GM18517 (cell line): ENCODE results near the gene MDFI.

ENCODE experiments used
- ATAC-seq: cut with Tn5 transposase; IDR thresholded peaks from one replicate; pipeline ENCODE4 v1.9.1; 2021; ENCODE audit warnings: mild to moderate bottlenecking, moderate library complexity; ENCODE audit not compliant: unreplicated experiment

MDFI gene

DNA sequence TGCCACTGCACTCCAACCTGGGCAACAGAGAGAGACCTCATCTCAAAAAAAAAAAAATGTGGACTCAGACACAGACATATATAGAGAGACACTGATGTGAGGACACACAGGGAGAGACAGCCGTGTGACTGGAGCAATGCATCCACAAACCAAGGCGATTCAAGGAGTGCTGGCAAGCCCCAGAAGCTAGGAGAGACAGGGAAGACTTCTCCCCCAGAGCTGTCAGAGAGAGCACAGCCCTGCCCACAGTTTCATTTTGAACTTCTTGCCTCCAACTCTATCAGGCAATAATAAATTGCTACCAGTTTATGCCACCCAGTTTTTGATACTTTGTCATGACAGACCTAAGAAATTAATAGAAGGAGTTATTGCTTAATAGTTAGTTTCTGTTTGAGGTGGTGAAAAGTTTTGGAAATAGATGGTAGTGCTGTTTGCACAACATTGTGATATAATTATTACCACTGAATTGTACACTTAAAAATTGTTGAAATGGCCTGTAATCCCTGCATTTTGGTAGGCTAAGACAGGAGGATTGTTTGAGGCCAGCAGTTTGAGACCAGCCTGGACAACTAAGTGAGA is 5.1 kb upstream of the MDFI start:
- ATAC-seq, result no peak

DNA sequence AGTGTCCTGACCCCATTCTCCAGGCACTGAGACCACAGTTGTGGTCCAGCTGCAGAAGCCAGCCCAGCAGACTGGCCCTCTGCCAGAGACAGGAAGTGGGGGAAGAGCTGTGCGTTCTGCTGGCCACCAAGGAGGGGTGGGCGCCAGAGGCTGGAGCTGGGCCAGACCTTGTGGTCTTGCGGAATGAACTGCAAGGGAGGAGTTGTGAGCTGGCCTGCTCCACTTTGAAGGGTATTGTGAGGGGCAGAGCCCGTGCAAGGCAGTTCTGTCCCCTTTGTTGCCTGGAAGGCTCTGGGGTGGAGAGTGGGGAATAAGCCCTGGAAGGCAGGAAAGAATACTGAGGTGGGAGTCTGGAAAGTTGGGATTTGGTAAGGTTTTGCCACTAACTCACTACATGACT is 3.6 kb upstream of the MDFI start:
- no peak for ATAC-seq

DNA sequence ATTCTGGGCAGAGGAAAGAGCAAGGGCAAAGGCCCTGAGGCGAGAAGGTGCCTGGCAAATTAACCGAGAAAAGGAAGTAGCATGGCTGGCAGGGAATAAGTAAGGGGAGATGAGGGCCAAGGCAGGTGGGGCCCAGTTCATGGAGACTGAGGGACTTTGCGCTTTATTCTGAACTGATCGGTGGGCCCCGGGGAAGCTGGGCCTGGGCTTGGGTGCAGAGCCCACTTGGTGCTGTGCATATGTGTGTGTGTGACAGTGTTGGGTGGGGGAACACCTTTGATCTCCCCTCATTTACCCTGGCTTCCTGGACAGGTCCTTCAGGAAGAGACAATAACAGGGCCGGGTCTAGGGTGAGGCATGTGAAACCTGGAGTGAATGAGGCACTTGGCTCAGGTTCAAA is 2.9 kb upstream of the MDFI start:
- no peak for ATAC-seq

DNA sequence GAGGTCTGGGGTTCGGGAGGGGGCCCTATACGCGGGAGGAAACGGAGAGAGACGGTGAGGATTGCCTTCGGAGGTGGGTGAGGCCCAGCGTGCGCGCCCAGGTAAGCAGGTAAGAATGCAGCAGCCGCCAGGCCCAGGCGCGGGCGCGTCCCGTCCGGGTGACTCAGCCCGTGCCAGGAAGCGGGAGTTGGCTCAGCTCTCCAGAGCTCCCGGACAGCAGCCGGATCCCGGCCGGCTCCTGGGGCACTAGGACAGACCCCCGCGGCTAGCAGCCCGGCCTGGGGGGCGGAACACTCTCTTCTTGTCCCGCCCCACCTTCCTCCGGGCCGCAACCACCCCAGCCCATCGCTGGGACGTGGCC is 1.5 kb upstream of the MDFI start:
- ATAC-seq, result no peak

DNA sequence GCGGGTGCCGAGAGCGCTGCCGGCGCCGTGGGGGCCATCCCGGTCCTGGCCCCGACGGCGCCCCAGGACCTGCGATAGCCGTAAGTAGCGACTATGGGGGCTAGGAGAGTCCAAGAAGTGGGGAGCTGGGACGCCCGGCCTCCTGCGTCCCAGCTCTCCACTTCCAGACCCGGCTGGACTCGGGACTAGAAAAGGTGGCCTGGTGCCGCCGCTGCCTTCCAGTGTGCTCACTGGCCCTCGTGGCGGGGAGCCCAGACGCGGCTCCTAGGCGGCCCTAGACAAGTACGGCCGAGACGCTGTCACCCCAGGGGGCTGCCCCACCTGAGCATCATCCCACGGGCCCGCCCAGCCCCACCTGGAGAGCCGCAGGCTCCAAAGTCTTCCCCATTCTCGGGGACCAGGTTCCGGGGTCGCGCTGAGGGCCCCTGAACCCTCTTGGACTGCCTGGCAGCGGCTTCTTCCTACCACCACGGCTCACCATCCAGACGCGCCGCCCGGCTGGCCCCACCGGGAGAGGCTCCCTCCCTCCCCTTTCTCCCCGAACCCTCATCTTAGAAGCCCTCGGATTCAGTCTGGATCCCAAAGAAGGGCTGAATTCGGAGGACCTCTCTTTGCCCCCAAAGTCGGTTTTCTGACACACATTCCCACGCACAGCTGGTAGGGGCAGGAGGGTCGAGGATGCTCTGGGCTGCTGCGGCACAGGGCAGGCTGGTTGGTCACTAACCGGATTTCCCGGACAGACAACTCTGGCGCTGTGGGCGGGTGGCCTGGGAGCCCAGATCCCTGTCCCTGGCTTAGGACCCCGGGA is 870 bp upstream of the MDFI start:
- ATAC-seq, result no peak

DNA sequence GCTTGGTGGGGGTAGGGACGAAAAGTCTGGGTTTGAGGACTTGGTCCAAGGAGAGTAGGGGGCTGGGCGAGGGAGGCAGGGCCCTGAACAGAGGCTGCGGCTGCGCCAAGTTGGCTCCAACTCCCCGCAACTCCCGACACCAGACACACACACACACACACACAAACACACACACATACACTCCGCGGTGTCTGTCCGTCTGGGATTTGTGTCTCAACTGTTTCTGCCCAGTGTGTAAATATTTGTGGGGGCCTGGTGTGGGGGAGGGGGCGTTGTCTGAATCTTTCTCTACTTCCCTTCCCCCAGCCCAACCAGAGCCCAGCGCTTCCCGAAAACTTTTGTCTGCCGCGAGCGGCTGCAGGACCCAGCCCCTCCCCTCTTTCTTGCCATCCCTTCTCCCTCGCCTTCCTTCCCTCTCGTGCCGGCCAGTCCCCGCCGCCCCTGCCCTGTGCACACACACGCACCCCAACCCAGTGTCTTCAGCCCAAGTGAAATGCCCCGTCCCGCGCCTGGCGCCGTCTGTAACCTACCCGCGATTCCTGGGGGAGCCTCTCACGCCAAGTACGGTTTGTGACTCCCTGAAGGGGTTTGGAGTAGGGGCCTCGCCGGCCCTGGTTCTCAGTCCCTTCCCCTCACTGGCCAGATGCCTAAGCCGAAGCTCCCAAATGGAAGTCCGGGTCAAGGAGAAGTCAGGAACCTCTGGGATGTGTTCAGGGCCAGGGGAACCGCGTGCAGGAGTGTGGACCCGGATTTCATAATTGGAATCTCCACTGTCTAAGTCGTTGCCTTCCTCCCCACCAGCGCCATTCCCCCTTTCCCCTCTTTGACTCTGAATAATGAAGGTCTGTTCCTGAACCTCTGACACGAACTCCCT is 904 bp downstream of the MDFI start:
- no peak for ATAC-seq

DNA sequence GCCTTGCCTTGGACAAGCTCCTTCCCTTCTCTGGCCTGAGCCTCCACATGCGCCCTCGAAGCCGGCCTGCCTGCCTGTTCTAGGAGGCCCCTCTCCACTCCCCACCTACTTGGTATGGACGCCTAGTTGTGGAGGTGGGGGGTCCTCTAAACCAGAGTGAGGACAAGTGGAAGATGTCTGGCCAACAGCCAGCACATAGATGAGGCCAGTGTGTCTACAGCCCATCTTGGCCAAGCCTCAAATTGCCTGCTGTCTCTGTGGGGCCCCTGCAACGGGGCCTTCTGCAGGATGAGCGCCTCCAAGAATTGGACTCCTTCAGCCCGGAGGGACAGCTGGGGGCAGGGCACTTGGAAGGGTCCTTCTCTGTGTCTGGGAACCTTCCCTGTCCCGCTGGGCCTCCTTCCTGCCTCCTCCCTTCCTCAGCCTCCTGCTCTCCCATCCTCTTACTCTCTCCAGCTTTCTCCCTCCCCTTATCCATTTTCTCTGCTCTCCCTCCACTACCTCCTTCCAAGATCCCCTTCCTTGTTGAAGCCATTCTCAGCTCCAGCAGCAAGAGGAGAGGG is 1.6 kb downstream of the MDFI start:
- ATAC-seq, result no peak

DNA sequence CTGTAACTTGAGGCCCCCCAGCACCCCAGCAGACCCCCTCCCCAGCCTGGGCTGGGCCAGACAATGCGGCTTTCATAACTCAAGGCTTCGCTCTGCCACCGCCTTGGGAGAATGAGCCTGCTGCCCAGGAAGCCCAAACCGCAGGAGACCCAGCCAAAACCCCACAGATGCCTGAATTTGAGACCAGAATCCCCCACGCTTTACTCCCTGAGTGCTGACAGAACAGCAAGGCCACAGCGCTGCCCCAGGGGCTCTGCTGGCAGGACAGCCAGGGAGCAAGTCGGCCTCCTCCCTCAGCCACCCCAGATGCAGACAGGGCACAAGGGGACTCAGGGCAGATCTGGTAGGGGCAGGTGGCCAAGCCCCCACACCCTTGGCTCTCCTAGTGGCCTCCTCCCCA is 2.2 kb downstream of the MDFI start:
- ATAC-seq, result no peak

DNA sequence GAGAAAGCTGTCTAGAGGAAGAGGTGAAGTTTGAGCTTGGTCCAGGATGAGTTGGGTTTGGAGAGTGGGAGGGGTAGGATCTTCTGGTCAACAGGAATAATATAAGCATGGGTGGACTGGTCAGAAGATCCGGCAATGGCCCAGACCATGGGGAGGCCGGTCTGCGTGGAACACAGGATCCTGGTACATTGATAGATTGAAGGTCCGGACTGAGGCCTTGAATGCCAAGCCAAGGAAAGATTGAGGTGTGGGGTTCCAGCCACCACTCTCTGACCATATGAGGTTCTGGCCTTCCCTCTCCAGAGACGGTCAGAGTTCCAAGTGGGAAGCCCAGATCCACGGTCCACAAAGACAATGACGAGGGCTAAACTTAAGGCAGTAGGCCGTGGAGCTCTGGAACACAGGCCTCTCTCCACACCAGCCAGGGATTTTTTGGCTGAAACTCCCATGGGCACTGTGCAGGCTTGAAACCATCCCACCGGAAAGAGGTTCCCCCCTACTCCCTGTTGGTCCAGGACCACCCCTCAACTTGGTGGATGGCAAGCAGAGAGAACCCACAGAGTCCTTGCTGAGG is 3.2 kb downstream of the MDFI start:
- no peak for ATAC-seq

DNA sequence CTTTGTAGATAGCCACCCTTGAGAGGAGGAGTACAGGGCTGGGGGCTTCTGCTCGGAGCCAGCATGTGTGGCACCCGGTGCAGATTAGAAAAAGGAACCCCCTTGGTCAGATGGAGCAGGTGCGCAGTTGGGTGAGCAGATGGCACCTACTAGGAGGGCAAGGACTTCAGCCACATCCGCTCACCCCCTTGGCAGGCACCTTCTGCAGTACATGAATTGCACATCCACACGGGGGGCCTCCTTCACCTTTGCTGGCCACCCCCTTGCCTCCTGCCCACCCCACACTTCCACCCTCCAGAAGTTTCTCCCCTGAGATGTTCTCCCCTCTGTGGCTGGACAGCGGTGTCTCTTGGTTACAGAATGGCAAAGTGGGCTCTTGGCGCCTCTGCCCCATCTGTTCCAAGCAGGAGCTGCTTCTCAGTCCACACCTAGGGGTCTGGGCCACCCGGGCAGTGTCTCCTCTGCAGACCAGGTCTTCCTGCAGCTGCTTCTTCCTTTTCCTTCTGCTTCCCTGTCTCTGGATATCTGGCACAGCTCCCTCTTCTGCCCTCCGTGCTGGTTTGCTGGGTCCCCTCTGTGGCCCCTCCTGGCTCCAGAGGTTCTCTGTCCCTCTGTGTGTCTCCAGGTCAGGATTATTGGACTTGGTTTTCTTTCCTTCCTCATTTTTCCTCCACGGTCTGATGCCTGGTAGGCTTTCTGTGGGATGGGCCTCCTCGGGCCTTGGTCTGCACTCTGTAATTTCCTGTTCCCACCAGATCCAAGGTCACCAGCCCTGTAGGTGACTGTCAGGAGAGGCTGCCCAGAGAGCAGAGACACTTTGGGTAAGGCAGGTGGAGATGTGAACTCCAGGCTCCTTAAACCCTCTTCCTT is 4.1 kb downstream of the MDFI start:
- no peak for ATAC-seq

DNA sequence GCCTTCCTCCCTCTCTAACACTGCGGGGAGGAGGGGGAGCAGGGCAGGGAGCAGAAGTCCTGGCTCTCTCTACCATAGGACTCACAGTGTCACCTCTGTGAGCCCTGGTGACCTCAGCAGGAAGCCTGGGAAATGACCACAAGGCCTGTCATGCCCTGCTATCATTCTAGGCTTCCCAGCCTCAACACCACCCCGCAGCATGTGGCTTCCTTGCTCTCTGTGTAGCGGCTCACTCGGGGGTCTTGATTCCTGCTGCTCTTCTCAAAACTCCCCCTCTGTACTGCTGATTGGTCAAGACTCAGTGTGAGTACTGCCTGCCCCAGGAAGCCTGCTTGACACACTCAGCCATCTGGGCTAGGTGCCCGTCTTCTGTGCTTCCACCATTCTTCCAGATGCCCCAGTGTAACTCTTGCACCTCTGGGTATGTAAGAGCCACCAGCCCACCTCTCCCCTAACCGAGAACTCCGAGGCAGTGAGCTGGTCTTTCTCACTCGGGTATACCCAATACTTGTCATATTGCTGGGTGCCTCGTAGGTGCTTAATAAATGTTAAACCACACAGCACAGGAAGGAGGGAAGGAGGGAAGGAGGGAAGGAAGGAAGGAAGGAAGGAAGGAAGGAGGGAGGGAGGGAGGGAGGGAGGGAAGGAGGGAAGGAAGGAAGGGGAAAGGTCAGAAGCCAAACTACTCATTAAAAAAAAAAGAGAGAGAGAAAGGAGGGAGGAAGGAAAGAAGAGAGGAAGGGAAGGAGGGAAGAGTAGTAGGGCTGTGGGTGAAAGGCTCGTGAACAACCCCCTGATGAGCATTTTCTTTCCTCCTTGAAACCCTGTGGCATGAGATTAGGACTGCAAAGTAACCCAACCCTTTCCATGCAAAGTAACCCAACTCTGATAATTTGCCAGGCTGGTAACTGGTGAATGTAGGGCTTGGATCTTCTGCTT is 5.0 kb downstream of the MDFI start:
- ATAC-seq, result no peak

DNA sequence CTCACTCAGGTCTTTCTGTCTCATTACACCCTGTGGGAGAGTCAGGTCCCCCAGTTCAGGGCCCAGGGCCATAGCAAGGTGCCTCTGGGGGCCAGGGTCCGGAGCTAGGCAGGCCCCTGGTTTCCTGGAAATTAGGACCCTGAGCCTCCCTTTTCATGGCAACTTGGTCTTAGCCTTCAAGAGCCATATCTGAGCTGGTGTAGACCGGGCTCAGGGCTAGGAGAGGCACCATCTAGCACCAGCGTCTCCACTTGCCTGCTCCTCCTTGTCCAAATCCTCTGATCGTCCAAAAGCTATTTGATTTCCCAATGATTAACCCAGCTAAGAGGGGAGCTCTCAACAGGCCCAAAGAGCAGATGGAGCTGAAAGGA is 5.6 kb downstream of the MDFI start:
- ATAC-seq, result no peak

DNA sequence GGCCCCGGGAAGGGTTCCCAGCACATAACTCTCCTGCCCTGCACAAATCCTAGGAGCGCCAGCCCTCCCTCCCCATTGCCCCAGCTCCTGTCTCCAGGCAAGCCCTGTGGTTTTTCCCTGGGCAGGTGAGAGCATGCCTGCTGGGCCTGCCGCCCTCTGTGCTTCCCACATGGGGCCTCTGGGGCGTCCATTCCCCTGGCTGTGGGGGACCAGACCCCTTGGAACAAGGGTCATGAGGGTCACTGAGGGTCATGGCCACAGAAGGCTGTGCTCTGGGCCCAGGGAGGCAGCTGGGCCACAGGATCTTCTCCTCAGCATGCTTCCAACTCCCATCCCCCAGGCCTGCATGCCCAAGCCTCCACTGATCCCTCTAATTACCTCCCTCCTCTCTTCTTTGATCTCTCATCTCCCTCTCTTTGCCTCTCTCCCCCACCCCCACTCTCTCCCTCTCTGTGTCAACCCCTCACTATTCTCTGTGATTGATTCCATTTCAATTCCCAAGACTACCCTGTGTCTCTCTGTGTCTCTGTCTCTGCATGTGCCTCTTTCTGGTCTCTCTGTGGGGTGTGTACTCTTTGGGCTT is 6.1 kb downstream of the MDFI start:
- no peak for ATAC-seq

DNA sequence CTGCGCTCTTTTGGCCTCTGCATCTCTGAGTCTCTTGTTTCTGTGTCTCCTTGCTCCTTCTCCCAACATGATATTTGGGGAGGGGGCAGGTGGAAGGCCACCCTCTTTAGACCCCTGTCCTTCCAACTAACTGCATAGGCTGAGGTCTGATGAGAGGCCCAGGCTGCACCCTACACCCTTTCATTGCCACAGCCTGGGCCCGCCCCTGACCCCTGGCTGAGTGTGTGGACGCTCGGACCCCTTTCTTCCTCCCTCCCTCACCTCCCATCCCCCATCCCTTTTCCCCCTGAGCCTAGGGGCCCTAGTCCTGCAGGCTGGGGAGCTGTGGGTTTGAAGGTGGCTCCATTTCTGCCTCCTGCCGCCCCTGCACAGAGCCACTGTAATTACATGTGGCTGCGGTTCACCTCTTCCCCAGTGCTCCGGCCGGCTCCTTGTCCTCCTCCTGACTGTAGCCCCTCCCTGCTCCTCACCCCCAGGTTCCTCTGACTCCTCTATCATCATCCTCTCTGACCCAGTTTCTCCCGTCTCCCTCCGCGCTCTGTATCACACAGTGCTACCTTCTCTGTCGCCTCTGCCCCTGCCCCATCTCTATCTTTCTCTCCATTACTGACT is 6.8 kb downstream of the MDFI start:
- ATAC-seq, result no peak

DNA sequence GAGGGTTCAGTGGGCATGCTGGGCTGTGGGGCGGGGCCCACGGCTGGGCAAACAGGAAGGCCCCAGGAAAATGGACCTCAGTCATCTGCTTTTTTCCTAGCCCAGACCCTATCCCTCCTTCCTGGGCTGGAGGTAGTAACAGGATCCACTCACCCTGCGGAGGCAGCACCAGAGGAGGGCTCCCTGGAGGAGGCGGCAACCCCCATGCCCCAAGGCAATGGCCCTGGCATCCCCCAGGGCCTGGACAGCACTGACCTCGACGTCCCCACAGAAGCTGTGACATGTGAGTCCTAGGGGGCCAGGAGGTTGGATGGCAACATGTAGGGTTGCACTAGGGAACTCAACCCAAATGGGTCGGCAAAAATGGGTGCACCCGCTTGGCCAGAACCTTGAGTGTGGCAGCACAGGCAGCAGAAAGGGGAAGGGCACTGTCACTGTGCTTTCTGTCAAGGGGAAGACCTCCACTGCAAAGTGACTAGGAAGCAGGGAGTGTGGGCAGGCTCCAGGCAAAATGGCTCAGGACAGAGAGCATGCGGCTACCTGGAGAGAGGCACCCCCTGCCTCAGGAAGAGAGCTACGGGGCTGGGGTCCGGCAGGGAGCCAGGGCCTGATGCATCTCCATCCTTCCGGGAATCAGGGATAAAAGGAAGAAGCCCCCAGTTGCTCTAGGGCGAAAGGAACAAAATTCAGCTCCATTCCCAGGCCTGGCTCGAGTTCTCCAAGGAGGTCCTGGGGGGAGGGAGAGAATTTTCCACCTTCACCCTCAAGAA is 7.9 kb downstream of the MDFI start:
- ATAC-seq, result no peak

DNA sequence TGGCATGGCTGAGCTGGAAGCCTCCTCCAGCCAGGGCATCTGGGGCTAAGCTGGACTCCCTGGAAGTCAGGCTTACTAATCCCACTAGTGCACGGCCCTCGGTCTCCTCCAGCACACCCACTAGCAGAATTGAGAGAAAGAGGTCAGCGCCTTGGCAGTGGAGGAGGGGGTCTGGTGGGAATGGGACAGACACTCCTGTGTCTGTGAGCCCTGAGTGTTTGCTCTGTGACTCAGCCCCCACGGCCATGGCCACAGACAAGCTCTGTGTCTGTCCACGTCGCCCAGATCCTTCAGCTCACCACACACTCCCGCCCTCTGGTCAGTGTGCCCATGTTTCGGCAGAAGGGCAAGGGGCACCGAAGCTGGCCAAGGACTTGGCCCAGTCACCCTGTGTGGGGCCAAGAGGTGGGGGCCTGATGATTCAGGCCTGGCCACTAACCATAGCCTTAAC is 8.8 kb downstream of the MDFI start:
- no peak for ATAC-seq

DNA sequence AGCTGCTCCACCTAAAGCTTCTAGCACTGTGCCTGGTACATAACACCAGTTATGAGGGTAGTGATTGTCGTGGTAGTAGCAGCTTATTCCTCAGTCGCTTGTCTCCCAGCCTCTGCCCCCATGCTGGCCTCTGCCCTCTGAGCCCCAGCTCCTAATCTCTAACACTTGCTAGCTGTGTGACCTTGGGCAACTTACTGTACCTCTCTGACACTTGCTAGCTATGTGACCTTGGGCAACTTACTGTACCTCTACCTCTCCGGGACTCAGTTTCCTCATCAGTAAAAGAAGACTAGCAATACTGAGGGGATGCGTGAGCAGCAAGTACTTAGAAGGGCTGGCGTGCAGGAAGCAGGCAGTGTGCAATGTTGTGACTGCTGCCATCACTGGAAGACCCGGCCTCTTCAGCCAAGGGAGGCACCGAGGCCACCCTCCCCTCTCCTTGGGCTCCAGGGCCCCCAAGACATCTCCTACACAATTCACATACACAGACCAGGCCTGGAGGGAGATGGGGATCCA is 9.9 kb downstream of the MDFI start:
- no peak for ATAC-seq
